Endothelial cell of umbilical vein (primary cell): ENCODE data around the gene IQSEC3. TPM values are rescaled to one million over a fixed set of nuclear protein-coding genes. Genes with fewer than 3 reads are reported as not detected.

Experiments used
- BruUV-seq: library from RNA; stranded (reverse); fragments of 400-500 nt; replicated peaks from 2 replicates; lab custom pipeline; 2021; lab: Mats Ljungman, UMichigan
- CTCF ChIA-PET: fragments of 300-600, 350-600 bp; sonication (Branson Sonifier 250); formaldehyde crosslinking; loops from one replicate; lab custom pipeline; 2021; ENCODE audit warnings: antibody characterized with exemption, inconsistent platforms; lab: Charles Lee
- POLR2A ChIA-PET: fragments of 300-600, 350-600 bp; sonication (Branson Sonifier 250); formaldehyde crosslinking; loops from one replicate; lab custom pipeline; 2021; ENCODE audit warnings: antibody characterized with exemption, inconsistent platforms; lab: Charles Lee
- DNase-seq: peaks from one replicate; pipeline ENCODE4 v3.0.0-alpha.2; 2011; ENCODE audit warnings: low read depth, low spot score
- FAIRE-seq: peaks from 2 replicates; lab custom pipeline; 2011; peaks lifted over from hg19 to GRCh38; lab: Jason Lieb, UNC
- H2AFZ ChIP-seq: 2 replicates; pipeline ENCODE4 v1.6.0; 2012; ENCODE audit warnings: low read depth, low read length, control low read depth, inconsistent platforms
- H3K27ac ChIP-seq: 2 replicates; pipeline ENCODE4 v1.5.1; 2011; ENCODE audit warnings: low read depth, mild to moderate bottlenecking, control low read depth, low read length, moderate library complexity; ENCODE audit not compliant: insufficient read depth
- H3K27me3 ChIP-seq, 2 experiments: 2 replicates each; pipeline versions ENCODE4 v1.6.0 to v1.6.1; 2011; ENCODE audit warnings: low read length in 2 of 2, mixed read lengths in 1 of 2; ENCODE audit not compliant: control insufficient read depth in 2 of 2, insufficient read depth in 2 of 2
- H3K36me3 ChIP-seq, 2 experiments: 2 replicates in 1 of 2; 3 replicates in 1 of 2; pipeline ENCODE4 v1.5.1; 2011; ENCODE audit warnings: low read length in 2 of 2, mild to moderate bottlenecking in 1 of 2, moderate library complexity in 1 of 2; ENCODE audit not compliant: control insufficient read depth in 2 of 2, insufficient read depth in 2 of 2; ENCODE audit errors: extremely low read depth in 1 of 2
- H3K4me1 ChIP-seq: 3 replicates; pipeline ENCODE4 v1.5.1; 2011; ENCODE audit warnings: mild to moderate bottlenecking, low read length; ENCODE audit not compliant: control insufficient read depth, insufficient read depth; ENCODE audit errors: extremely low read depth
- H3K4me2 ChIP-seq: 2 replicates; pipeline ENCODE4 v1.6.1; 2011; ENCODE audit warnings: low read length, control low read depth, mixed read lengths; ENCODE audit not compliant: insufficient read depth
- H3K4me3 ChIP-seq, 3 experiments: fragments of 200-600 bp in 1 of 3; sonication (generic), shearing (Covaris generic) in 1 of 3; replicated peaks in 1 of 3; 2 replicates each; pipeline ENCODE4 v1.5.1; 2011 to 2016; ENCODE audit warnings: control low read depth in 3 of 3, low read length in 3 of 3, mild to moderate bottlenecking in 2 of 3, inconsistent platforms in 1 of 3, low read depth in 1 of 3, moderate library complexity in 1 of 3; ENCODE audit not compliant: insufficient read depth in 1 of 3
- H3K79me2 ChIP-seq: 2 replicates; pipeline ENCODE4 v1.6.0; 2012; ENCODE audit warnings: low read length, inconsistent platforms; ENCODE audit not compliant: control insufficient read depth, insufficient read depth
- H3K9ac ChIP-seq: replicated peaks from 2 replicates; pipeline ENCODE3; 2011; ENCODE audit warnings: low read length, control low read depth; ENCODE audit not compliant: insufficient read depth; ENCODE audit errors: extremely low read depth
- H3K9me1 ChIP-seq: replicated peaks from 3 replicates; pipeline ENCODE4 v1.6.0; 2011; ENCODE audit warnings: mild to moderate bottlenecking, low read length; ENCODE audit not compliant: control insufficient read depth, insufficient read depth; ENCODE audit errors: extremely low read depth
- H3K9me3 ChIP-seq: replicated peaks from 2 replicates; pipeline ENCODE4 v1.5.1; 2012; ENCODE audit warnings: low read length, inconsistent platforms; ENCODE audit not compliant: control insufficient read depth, insufficient read depth
- H4K20me1 ChIP-seq: replicated peaks from 2 replicates; pipeline ENCODE3; 2011; ENCODE audit warnings: mild to moderate bottlenecking, low read length; ENCODE audit not compliant: control insufficient read depth, insufficient read depth; ENCODE audit errors: extremely low read depth
- EZH2 ChIP-seq: IDR thresholded peaks from 2 replicates; pipeline ENCODE4 v1.6.1; 2012; ENCODE audit warnings: borderline replicate concordance, low read depth, mild to moderate bottlenecking, moderate library complexity, low read length, inconsistent platforms; ENCODE audit not compliant: severe bottlenecking
- FOS ChIP-seq: IDR thresholded peaks from 2 replicates; pipeline ENCODE4 v1.6.1; 2011; ENCODE audit warnings: mild to moderate bottlenecking, low read length, moderate library complexity, borderline replicate concordance; ENCODE audit not compliant: insufficient read depth
- GATA2 ChIP-seq: IDR thresholded peaks from 2 replicates; pipeline ENCODE4 v1.7.0; 2011; ENCODE audit warnings: low read depth, mild to moderate bottlenecking, moderate library complexity, mixed read lengths, low read length; ENCODE audit not compliant: insufficient read length, insufficient read depth
- JUN ChIP-seq: IDR thresholded peaks from 2 replicates; pipeline ENCODE4 v1.6.1; 2011; ENCODE audit warnings: borderline replicate concordance, low read depth; ENCODE audit not compliant: insufficient read length, insufficient read depth
- MAX ChIP-seq: IDR thresholded peaks from 2 replicates; pipeline ENCODE4 v1.6.1; 2011; ENCODE audit not compliant: insufficient read depth, insufficient read length
- MYC ChIP-seq: IDR thresholded peaks from one replicate; pipeline ENCODE4 v1.6.1; 2011; ENCODE audit warnings: mild to moderate bottlenecking, low read depth, low read length
- POLR2A ChIP-seq: IDR thresholded peaks from 2 replicates; pipeline ENCODE4 v1.6.1; 2012; ENCODE audit warnings: low read depth, mild to moderate bottlenecking, control low read depth, low read length
- POLR2AphosphoS5 ChIP-seq: IDR thresholded peaks from 2 replicates; pipeline ENCODE4 v1.6.1; 2012; ENCODE audit warnings: low read depth, mild to moderate bottlenecking, control low read depth, low read length, moderate library complexity; ENCODE audit not compliant: insufficient read depth
- dilution Hi-C: fragments of 300-500 bp; cut with MboI; formaldehyde crosslinking; loops from one replicate; pipeline ENCODE4 v1.15.0; 2019; ENCODE audit warnings: low sequenced_read_pairs; ENCODE audit not compliant: extremely low pct_ligation_motif_present
- intact Hi-C: fragments of 100-400 bp; cut with micrococcal nuclease; formaldehyde crosslinking; loops from one replicate; pipeline ENCODE4 v1.10.0; 2022
- polyA plus RNA-seq, 4 experiments: library from polyadenylated mRNA; depleted of rRNA in 3 of 4; stranded (reverse) in 3 of 4; unstranded in 1 of 4; fragments of >200 nt; gene quantifications; 2 replicates each; pipeline versions ENCODE4 v1.2.1 to v1.2.3, GENCODE V29; 2011 to 2012; ENCODE audit warnings: missing spikeins in 1 of 4
- total RNA-seq: library from RNA; stranded (reverse); gene quantifications from 2 replicates; pipeline ENCODE4 v1.2.3, GENCODE V29; 2021
- TF ChIP-seq, protein P1 (sequence below), 2 donors: IDR thresholded peaks; 1 replicate in 1 of 2; 2 replicates in 1 of 2; pipeline ENCODE4 v1.5.1; 2011; ENCODE audit warnings: low read length in 2 of 2, mild to moderate bottlenecking in 2 of 2, moderate library complexity in 2 of 2, control low read depth in 1 of 2, inconsistent platforms in 1 of 2, low read depth in 1 of 2; ENCODE audit not compliant: insufficient read depth in 1 of 2; ENCODE audit errors: extremely low read depth in 1 of 2

IQSEC3 gene
- total and polyA plus RNA-seq, 2 donors (not counting 3 experiments of a cell fraction or from before 2014, with no cell fraction given), result not detected

DNA sequence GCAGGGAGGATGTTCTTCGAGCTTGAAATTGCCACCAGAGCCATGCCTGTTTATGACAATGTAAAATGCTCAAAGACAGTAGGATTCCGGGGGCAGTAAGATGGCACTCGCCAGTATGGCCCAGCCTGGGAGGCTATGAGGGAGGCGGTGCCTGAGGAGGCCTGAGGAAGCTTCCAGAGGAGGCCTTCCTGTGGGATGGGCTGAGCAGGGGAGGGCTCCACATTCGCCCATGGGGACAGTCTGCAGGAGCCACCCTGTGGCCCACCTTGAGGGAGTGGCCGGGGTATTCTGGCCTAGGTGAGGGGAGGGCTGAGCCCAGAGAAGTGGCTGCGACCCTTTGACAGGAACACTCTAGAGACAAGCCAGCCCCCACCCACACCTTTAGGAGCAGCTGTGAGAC lies 50.7 kb downstream of the IQSEC3 start:
- no peak overlapping the region for H3K4me3 ChIP-seq
- no peaks in the 10 kb centered on the region for H4K20me1 ChIP-seq
- H3K27me3 ChIP-seq, result peaks cover 4 to 7% of the 10 kb centered on the region in 2 experiments
- H3K27ac ChIP-seq, result no peak overlapping the region
- intact Hi-C loops (no loop called here), dilution Hi-C loops (no loop called here)
- H3K9me1 ChIP-seq, result no peaks in the 10 kb centered on the region
- no peaks in the 10 kb centered on the region for H3K4me1 ChIP-seq
- H3K9me3 ChIP-seq, result no peaks in the 10 kb centered on the region
- no peak overlapping the region for H3K4me2 ChIP-seq
- POLR2A ChIA-PET, result no interaction called here
- H3K9ac ChIP-seq, result no peak overlapping the region
- H3K36me3 ChIP-seq, result no peaks in the 10 kb centered on the region
- FAIRE-seq (no peak), DNase-seq (no peak)
- BruUV-seq, result no TSS peak
- H2AFZ ChIP-seq, result no peak overlapping the region
- CTCF ChIA-PET, result no interaction called here
- H3K79me2 ChIP-seq, result no peaks in the 10 kb centered on the region
- TF ChIP-seq, protein P1, sequence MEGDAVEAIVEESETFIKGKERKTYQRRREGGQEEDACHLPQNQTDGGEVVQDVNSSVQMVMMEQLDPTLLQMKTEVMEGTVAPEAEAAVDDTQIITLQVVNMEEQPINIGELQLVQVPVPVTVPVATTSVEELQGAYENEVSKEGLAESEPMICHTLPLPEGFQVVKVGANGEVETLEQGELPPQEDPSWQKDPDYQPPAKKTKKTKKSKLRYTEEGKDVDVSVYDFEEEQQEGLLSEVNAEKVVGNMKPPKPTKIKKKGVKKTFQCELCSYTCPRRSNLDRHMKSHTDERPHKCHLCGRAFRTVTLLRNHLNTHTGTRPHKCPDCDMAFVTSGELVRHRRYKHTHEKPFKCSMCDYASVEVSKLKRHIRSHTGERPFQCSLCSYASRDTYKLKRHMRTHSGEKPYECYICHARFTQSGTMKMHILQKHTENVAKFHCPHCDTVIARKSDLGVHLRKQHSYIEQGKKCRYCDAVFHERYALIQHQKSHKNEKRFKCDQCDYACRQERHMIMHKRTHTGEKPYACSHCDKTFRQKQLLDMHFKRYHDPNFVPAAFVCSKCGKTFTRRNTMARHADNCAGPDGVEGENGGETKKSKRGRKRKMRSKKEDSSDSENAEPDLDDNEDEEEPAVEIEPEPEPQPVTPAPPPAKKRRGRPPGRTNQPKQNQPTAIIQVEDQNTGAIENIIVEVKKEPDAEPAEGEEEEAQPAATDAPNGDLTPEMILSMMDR (IDR thresholded peaks at IDR 0.05; ENCODE audit: extremely low read depth in 1 of 2, insufficient read depth in 1 of 2, low read depth in 1 of 2, low read length in 2 of 2), result no peak
- TF ChIP-seq POLR2AphosphoS5 (no peak), JUN (no peak), FOS (no peak), EZH2 (no peak), MAX (no peak), POLR2A (no peak), MYC (no peak), GATA2 (no peak)
